ENCODE results near the gene LINS1. TPM values are rescaled to one million over a fixed set of nuclear protein-coding genes. Genes with fewer than 3 reads are reported as not detected.
A peak's percentile ranks its signal among the peaks of the same experiment; 100 is the strongest.

The LINS1 gene
- total RNA-seq, 5 donors from 2014 or later (not counting 1 experiment from before 2014, with no cell fraction given) = 42.9 to 88.1 (median 77.0) TPM

DNA sequence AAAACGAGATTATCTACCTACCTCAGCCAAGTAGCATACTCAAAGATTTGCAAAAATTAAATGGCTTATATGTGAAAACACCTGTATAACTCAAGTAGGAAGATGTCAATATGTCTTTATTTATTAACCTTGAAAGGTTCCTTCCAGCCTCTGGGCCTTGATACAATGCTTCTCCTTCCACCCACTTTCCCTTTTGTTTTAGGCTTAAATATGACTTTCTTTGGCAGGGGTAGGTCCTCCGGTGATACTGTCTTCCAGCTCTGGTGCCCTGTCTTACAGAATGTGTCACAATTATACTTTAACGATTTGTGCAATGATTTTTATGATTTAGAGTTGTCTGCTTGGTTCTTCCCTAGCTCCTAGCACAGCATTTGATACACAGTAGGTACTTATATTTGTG lies 4.1 kb downstream of the LINS1 start:
- peaks cover 66 to 72% (median 68%) of the 10 kb centered on the region in 3 donors for H3K4me1 Mint-ChIP-seq
- Histone ChIP-seq H3K4me1 (ENCODE audit: control insufficient read depth in 1 of 2, extremely low read depth in 1 of 2, insufficient read depth in 2 of 2, low read length in 2 of 2) (peaks cover 57 to 63% of the 10 kb centered on the region in 2 experiments), H3K27me3 (replicated peaks in 1 of 2; ENCODE audit: control insufficient read depth in 2 of 2, extremely low read depth in 1 of 2, insufficient read depth in 2 of 2, low read length in 1 of 2) (no peaks in the 10 kb centered on the region), H3K36me3 (ENCODE audit: control insufficient read depth in 2 of 2, extremely low read depth in 1 of 2, insufficient read depth in 1 of 2, low read length in 1 of 2) (no peaks in the 10 kb centered on the region), H3K27ac (ENCODE audit: low read length) (peak overlapping the region; percentile 89), H3K4me3 (ENCODE audit: control insufficient read depth in 1 of 2, extremely low read depth in 1 of 2, low read length in 1 of 2) (no peak overlapping the region), H3K9me3 (no peaks in the 10 kb centered on the region)
- POLR2A ChIA-PET = interaction anchor here in 1 of 2 donors (0.7 kb wide), 1 partner anchor 895 kb away, joined by 4 read pairs; no protein-coding TSS in a partner anchor
- no peaks in the 10 kb centered on the region for H3K9me3 Mint-ChIP-seq
- ATAC-seq (replicated peaks in 1 of 4) = no peak
- peak in 1 of 35 experiments; percentile 21 for DNase-seq
- H3K27ac Mint-ChIP-seq = peak overlapping the region; percentile 94 to 99
- CTCF ChIA-PET = interaction anchor here (1.2 to 1.3 kb wide), 2 partner anchors 25 to 248 kb away, joined by 3 to 5 read pairs; no protein-coding TSS in a partner anchor
- no peaks in the 10 kb centered on the region for H3K27me3 Mint-ChIP-seq
- WGBS (ENCODE audit: insufficient coverage) = no CpG with 5 or more reads among the region's 3 CpGs
- H3K4me3 Mint-ChIP-seq = peak overlapping the region in 2 of 3 donors; percentile 72 to 88
- peaks cover 6% of the 10 kb centered on the region for H3K36me3 Mint-ChIP-seq

DNA sequence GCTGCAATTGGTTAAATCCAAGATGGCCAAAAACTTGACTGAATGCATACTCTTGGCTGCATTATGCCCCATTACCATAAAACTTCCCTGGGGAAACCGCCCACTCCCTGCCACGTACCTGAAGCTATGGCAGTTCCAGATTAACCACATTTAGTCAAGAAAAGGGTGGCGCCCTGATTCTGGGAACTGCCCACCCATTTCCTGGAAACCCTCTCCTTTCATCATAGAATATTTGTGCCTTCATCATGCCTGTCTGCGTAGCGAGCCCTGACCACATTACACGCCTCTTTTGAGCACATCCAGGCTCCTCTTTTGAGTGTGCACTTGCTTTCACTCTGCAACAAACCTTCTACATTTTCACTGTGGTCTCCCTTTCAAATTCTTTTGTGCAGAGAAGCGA lies 5.2 kb downstream of the LINS1 start:
- Mint-ChIP-seq H3K4me3 (peak overlapping the region in 2 of 3 donors; percentile 80 to 88), H3K4me1 (peaks cover 76 to 80% (median 79%) of the 10 kb centered on the region in 3 donors), H3K27ac (peak overlapping the region; percentile 94 to 99), H3K27me3 (no peaks in the 10 kb centered on the region), H3K36me3 (peaks cover 10% of the 10 kb centered on the region), H3K9me3 (no peaks in the 10 kb centered on the region)
- H3K9me3 ChIP-seq = no peaks in the 10 kb centered on the region
- WGBS (ENCODE audit: insufficient coverage) = 0% methylated on average over 7 of the region's 7 CpGs
- H3K36me3 ChIP-seq (ENCODE audit: control insufficient read depth in 2 of 2, extremely low read depth in 1 of 2, insufficient read depth in 1 of 2, low read length in 1 of 2) = no peaks in the 10 kb centered on the region
- H3K4me1 ChIP-seq (ENCODE audit: control insufficient read depth in 1 of 2, extremely low read depth in 1 of 2, insufficient read depth in 2 of 2, low read length in 2 of 2) = peaks cover 63 to 65% of the 10 kb centered on the region in 2 experiments
- DNase-seq (peak; percentile 55 to 96 (median 89)), ATAC-seq (replicated peaks in 1 of 4) (peak; percentile 89 to 92 (median 90))
- H3K27ac ChIP-seq (ENCODE audit: low read length) = peak overlapping the region; percentile 89
- peak overlapping the region; percentile 32 to 44 for H3K4me3 ChIP-seq (ENCODE audit: control insufficient read depth in 1 of 2, extremely low read depth in 1 of 2, low read length in 1 of 2)
- CTCF ChIA-PET = interaction anchor here (0.6 to 1.8 kb wide), 9 partner anchors 9 to 643 kb away, joined by 3 to 13 read pairs (median 3); no protein-coding TSS in a partner anchor
- POLR2A ChIA-PET = interaction anchor here (0.5 to 0.8 kb wide), 3 partner anchors 14 to 255 kb away, joined by 3 to 5 read pairs (median 3); no protein-coding TSS in a partner anchor
- H3K27me3 ChIP-seq (replicated peaks in 1 of 2; ENCODE audit: control insufficient read depth in 2 of 2, extremely low read depth in 1 of 2, insufficient read depth in 2 of 2, low read length in 1 of 2) = no peaks in the 10 kb centered on the region

DNA sequence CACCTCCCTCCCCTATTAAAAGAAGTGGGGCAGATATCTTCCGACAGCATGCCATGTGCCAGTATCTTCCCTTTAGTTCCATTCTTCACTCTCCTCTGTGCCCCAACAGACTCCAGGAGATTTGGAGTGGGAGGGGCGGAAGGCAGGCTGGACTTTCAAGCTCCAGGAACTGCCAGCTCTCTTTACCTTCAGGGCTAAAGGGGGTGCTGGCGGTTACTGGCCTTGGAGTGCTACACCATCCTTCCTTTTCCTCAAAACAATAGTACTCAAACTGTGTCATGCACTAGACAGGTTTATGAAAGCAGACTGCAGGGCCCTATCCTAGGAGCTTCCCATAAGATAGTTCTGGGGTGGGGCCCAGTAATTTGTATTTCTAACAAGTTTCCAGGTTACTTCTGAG lies 6.0 kb downstream of the LINS1 start:
- no peaks in the 10 kb centered on the region for H3K9me3 Mint-ChIP-seq
- H3K4me3 ChIP-seq (ENCODE audit: control insufficient read depth in 1 of 2, extremely low read depth in 1 of 2, low read length in 1 of 2) = peak overlapping the region; percentile 11 to 44
- WGBS (ENCODE audit: insufficient coverage) = no CpG with 5 or more reads among the region's 3 CpGs
- no peaks in the 10 kb centered on the region for H3K27me3 ChIP-seq (replicated peaks in 1 of 2; ENCODE audit: control insufficient read depth in 2 of 2, extremely low read depth in 1 of 2, insufficient read depth in 2 of 2, low read length in 1 of 2)
- H3K27ac ChIP-seq (ENCODE audit: low read length) = peak overlapping the region; percentile 89
- H3K4me1 Mint-ChIP-seq = peaks cover 83 to 88% (median 84%) of the 10 kb centered on the region in 3 donors
- ChIA-PET CTCF (interaction anchor here in 1 of 2 donors (1.3 to 1.8 kb wide), 2 partner anchors 246 to 257 kb away, joined by 3 to 13 read pairs; no protein-coding TSS in a partner anchor), POLR2A (interaction anchor here (0.6 to 0.7 kb wide), 2 partner anchors 42 to 1054 kb away, joined by 3 read pairs; no protein-coding TSS in a partner anchor)
- H3K4me3 Mint-ChIP-seq = peak overlapping the region in 2 of 3 donors; percentile 80 to 88
- peaks cover 13% of the 10 kb centered on the region for H3K36me3 Mint-ChIP-seq
- no peak for ATAC-seq (replicated peaks in 1 of 4)
- peak overlapping the region; percentile 94 to 99 for H3K27ac Mint-ChIP-seq
- H3K4me1 ChIP-seq (ENCODE audit: control insufficient read depth in 1 of 2, extremely low read depth in 1 of 2, insufficient read depth in 2 of 2, low read length in 2 of 2) = peaks cover 61 to 63% of the 10 kb centered on the region in 2 experiments
- peak in 1 of 35 experiments; percentile 24 for DNase-seq
- no peaks in the 10 kb centered on the region for H3K36me3 ChIP-seq (ENCODE audit: control insufficient read depth in 2 of 2, extremely low read depth in 1 of 2, insufficient read depth in 1 of 2, low read length in 1 of 2)
- no peaks in the 10 kb centered on the region for H3K27me3 Mint-ChIP-seq
- no peaks in the 10 kb centered on the region for H3K9me3 ChIP-seq

DNA sequence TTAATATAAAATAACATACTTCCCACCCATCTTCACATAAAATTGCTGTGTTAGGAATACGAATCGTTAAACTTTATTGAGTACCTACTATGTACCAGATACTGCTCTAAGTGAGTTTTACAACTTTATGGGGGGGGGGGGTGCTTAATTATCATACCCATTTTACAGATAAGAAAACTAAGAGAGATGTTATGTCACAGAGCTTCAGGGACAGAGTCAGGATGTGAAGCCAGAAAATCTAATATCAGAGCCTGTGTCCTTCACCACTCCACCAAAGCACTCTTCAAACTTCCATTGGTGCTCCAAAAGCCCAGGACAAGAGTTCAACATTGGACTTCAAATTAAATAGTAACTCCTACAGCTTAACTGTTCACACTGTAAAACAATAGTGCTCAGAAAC lies 8.6 kb downstream of the LINS1 start:
- Mint-ChIP-seq H3K27ac (peak overlapping the region; percentile 82 to 86), H3K9me3 (no peaks in the 10 kb centered on the region), H3K4me1 (peaks cover 73 to 85% (median 80%) of the 10 kb centered on the region in 3 donors), H3K36me3 (peaks cover 18% of the 10 kb centered on the region), H3K27me3 (no peaks in the 10 kb centered on the region), H3K4me3 (peak overlapping the region in 2 of 3 donors; percentile 28 to 29)
- no peaks in the 10 kb centered on the region for H3K27me3 ChIP-seq (replicated peaks in 1 of 2; ENCODE audit: control insufficient read depth in 2 of 2, extremely low read depth in 1 of 2, insufficient read depth in 2 of 2, low read length in 1 of 2)
- H3K9me3 ChIP-seq = peaks cover 2% of the 10 kb centered on the region
- no peak overlapping the region for H3K4me3 ChIP-seq (ENCODE audit: control insufficient read depth in 1 of 2, extremely low read depth in 1 of 2, low read length in 1 of 2)
- DNase-seq (no peak), ATAC-seq (replicated peaks in 1 of 4) (no peak)
- no peak overlapping the region for H3K27ac ChIP-seq (ENCODE audit: low read length)
- WGBS (ENCODE audit: insufficient coverage) = no CpG with 5 or more reads among the region's 2 CpGs
- ChIA-PET CTCF (interaction anchor here in 1 of 2 donors (0.7 kb wide), 1 partner anchor 13 kb away, joined by 5 read pairs; no protein-coding TSS in a partner anchor), POLR2A (interaction anchor here in 1 of 2 donors (0.7 kb wide), 1 partner anchor 889 kb away, joined by 3 read pairs; no protein-coding TSS in a partner anchor)
- H3K36me3 ChIP-seq (ENCODE audit: control insufficient read depth in 2 of 2, extremely low read depth in 1 of 2, insufficient read depth in 1 of 2, low read length in 1 of 2) = no peaks in the 10 kb centered on the region
- peaks cover 44 to 45% of the 10 kb centered on the region in 2 experiments for H3K4me1 ChIP-seq (ENCODE audit: control insufficient read depth in 1 of 2, extremely low read depth in 1 of 2, insufficient read depth in 2 of 2, low read length in 2 of 2)

DNA sequence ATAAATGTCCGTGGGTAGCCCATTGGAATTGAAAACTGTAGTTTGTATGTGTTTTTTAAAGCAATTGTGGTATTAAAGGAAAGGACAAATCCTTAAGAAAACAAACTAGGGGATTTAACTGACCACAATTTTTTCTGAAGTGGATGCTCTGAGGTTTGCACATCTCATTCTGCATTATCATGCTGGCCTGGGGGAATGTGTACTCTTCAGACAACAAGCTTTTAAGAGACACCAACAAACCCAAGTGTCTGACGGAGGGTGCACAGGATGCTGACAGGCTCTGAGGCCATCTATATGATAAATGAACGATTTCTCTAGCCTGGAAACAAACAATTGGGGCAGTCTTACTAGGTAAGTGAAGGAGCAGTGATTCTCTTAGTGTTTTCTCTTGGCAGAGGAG lies 9.1 kb downstream of the LINS1 start:
- Histone ChIP-seq H3K4me1 (ENCODE audit: control insufficient read depth in 1 of 2, extremely low read depth in 1 of 2, insufficient read depth in 2 of 2, low read length in 2 of 2) (peaks cover 40 to 41% of the 10 kb centered on the region in 2 experiments), H3K27ac (ENCODE audit: low read length) (peak overlapping the region; percentile 19), H3K4me3 (ENCODE audit: control insufficient read depth in 1 of 2, extremely low read depth in 1 of 2, low read length in 1 of 2) (no peak overlapping the region), H3K27me3 (replicated peaks in 1 of 2; ENCODE audit: control insufficient read depth in 2 of 2, extremely low read depth in 1 of 2, insufficient read depth in 2 of 2, low read length in 1 of 2) (no peaks in the 10 kb centered on the region), H3K9me3 (peaks cover 2% of the 10 kb centered on the region), H3K36me3 (ENCODE audit: control insufficient read depth in 2 of 2, extremely low read depth in 1 of 2, insufficient read depth in 1 of 2, low read length in 1 of 2) (no peaks in the 10 kb centered on the region)
- POLR2A ChIA-PET = interaction anchor here in 1 of 2 donors (0.7 kb wide), 1 partner anchor 888 kb away, joined by 3 read pairs; no protein-coding TSS in a partner anchor
- DNase-seq = peak in 1 of 35 experiments; percentile 16
- H3K4me3 Mint-ChIP-seq = peak overlapping the region in 1 of 3 donors; percentile 6
- peaks cover 18% of the 10 kb centered on the region for H3K36me3 Mint-ChIP-seq
- H3K4me1 Mint-ChIP-seq = peaks cover 71 to 81% (median 75%) of the 10 kb centered on the region in 3 donors
- WGBS (ENCODE audit: insufficient coverage) = no CpG with 5 or more reads among the region's 3 CpGs
- H3K27ac Mint-ChIP-seq = peak overlapping the region; percentile 82 to 86
- no peaks in the 10 kb centered on the region for H3K27me3 Mint-ChIP-seq
- CTCF ChIA-PET = no interaction called here
- no peaks in the 10 kb centered on the region for H3K9me3 Mint-ChIP-seq
- no peak for ATAC-seq (replicated peaks in 1 of 4)

DNA sequence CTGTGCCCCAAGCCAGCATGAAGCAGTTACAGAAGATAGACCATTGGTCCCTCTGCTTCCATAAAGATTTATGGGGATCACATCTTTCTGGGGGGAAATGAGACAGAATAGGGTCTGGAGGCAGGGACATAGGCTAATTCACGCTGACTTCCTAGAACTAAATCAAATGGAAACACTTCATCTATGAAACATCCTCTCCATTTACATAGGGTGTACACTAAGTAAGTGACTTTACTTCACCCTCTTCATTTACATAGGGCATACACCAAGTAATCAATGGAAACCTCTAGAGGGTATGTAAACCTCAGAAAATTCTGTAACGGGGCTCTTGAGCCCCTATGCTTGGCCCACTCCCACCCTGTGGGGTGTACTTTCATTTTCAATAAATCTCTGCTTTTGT lies 10.1 kb downstream of the LINS1 start:
- H3K9me3 Mint-ChIP-seq = no peaks in the 10 kb centered on the region
- Histone ChIP-seq H3K27ac (ENCODE audit: low read length) (no peak overlapping the region), H3K9me3 (peaks cover 2% of the 10 kb centered on the region), H3K36me3 (ENCODE audit: control insufficient read depth in 2 of 2, extremely low read depth in 1 of 2, insufficient read depth in 1 of 2, low read length in 1 of 2) (no peaks in the 10 kb centered on the region), H3K4me3 (ENCODE audit: control insufficient read depth in 1 of 2, extremely low read depth in 1 of 2, low read length in 1 of 2) (no peak overlapping the region), H3K4me1 (ENCODE audit: control insufficient read depth in 1 of 2, extremely low read depth in 1 of 2, insufficient read depth in 2 of 2, low read length in 2 of 2) (peaks cover 31 to 33% of the 10 kb centered on the region in 2 experiments), H3K27me3 (replicated peaks in 1 of 2; ENCODE audit: control insufficient read depth in 2 of 2, extremely low read depth in 1 of 2, insufficient read depth in 2 of 2, low read length in 1 of 2) (no peaks in the 10 kb centered on the region)
- peak overlapping the region in 1 of 3 donors; percentile 6 for H3K4me3 Mint-ChIP-seq
- no CpG with 5 or more reads among the region's 2 CpGs for WGBS (ENCODE audit: insufficient coverage)
- peaks cover 68 to 77% (median 71%) of the 10 kb centered on the region in 3 donors for H3K4me1 Mint-ChIP-seq
- no peak for ATAC-seq (replicated peaks in 1 of 4)
- no peak for DNase-seq
- CTCF ChIA-PET = no interaction called here
- POLR2A ChIA-PET = interaction anchor here in 1 of 2 donors (0.6 kb wide), 1 partner anchor 633 kb away, joined by 3 read pairs; no protein-coding TSS in a partner anchor
- H3K36me3 Mint-ChIP-seq = peaks cover 18% of the 10 kb centered on the region
- H3K27ac Mint-ChIP-seq = peak overlapping the region; percentile 28 to 82
- H3K27me3 Mint-ChIP-seq = no peaks in the 10 kb centered on the region
